ENCODE results near the gene KLHL3. TPM values are rescaled to one million over a fixed set of nuclear protein-coding genes. Genes with fewer than 3 reads are reported as not detected.

Gene KLHL3
- total and polyA plus RNA-seq, 2 donors (not counting 3 experiments of a cell fraction or from before 2014, with no cell fraction given), result 8.8 to 13.6 TPM

DNA sequence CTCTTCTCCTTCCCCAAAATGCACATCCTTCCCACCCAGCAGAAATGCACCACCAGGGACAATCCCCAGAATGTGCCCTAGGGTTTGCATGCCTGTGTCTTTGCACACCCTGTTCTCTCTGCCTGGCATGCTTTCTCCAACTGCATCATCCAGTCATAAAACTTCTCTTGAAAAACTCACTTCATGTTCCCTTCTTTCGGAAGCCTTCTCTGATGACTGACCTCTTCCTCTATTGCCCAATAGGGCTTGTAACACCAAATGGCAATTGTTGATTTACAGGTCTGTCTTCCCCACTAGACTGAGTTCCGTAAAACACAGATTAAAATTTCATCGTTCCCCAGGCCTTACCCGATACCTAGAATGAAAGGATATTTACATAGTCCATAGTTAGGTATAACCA lies 153.7 kb downstream of the KLHL3 start:
- dilution Hi-C loops (cut with MboI; ENCODE audit: extremely low pct_ligation_motif_present, low sequenced_read_pairs), result no loop called here
- CTCF ChIA-PET, result interaction anchor here (1.5 kb wide), 1 partner anchor 78 kb away, joined by 3 read pairs; no protein-coding TSS in a partner anchor

DNA sequence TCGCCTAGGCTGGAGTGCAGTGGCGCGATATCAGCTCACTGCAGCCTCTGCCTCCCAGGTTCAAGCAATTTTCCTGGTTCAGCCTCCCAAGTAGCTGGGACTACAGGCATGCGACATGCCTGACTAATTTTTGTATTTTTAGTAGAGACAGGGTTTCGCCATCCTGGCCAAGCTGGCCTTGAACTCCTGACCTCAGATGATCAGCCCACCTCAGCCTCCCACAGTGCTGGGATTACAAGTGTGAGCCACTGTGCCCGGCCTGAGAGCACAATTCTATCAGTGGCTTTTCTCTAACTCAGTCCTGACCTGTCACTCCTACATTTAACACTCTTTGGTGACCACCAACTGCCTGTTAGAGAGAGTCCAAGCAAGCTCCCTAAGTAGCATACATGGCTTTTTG lies 154.1 kb downstream of the KLHL3 start:
- ChIA-PET CTCF (interaction anchor here (1.5 kb wide), 1 partner anchor 79 kb away, joined by 3 read pairs; no protein-coding TSS in a partner anchor), POLR2A (no interaction called here)
- no peaks in the 10 kb centered on the region for H3K36me3 ChIP-seq (ENCODE audit: control insufficient read depth in 2 of 2, extremely low read depth in 1 of 2, insufficient read depth in 2 of 2, low read length in 2 of 2)
- H3K9me3 ChIP-seq (replicated peaks; ENCODE audit: control insufficient read depth, insufficient read depth, low read length), result no peaks in the 10 kb centered on the region
- dilution Hi-C loops (cut with MboI; ENCODE audit: extremely low pct_ligation_motif_present, low sequenced_read_pairs) (no loop called here), intact Hi-C loops (cut with micrococcal nuclease) (no loop called here)
- no peaks in the 10 kb centered on the region for H3K79me2 ChIP-seq (ENCODE audit: control insufficient read depth, insufficient read depth, low read length)
- H3K4me2 ChIP-seq (ENCODE audit: insufficient read depth, low read length), result no peak overlapping the region
- no peak for FAIRE-seq
- H3K4me1 ChIP-seq (ENCODE audit: control insufficient read depth, extremely low read depth, insufficient read depth, low read length), result peaks cover 4% of the 10 kb centered on the region
- no peak overlapping the region for H3K9ac ChIP-seq (replicated peaks; ENCODE audit: extremely low read depth, insufficient read depth, low read length)
- H3K27me3 ChIP-seq (ENCODE audit: control insufficient read depth in 2 of 2, insufficient read depth in 2 of 2, low read length in 2 of 2), result peaks cover 19 to 23% of the 10 kb centered on the region in 2 experiments
- no peak for DNase-seq (ENCODE audit: low read depth, low spot score)
- no peak overlapping the region for H2AFZ ChIP-seq (ENCODE audit: low read depth, low read length)
- H3K9me1 ChIP-seq (replicated peaks; ENCODE audit: control insufficient read depth, extremely low read depth, insufficient read depth, low read length), result no peaks in the 10 kb centered on the region
- no peak overlapping the region for H3K27ac ChIP-seq (ENCODE audit: insufficient read depth, low read depth, low read length)
- TF ChIP-seq POLR2AphosphoS5 (IDR thresholded peaks at IDR 0.05; ENCODE audit: insufficient read depth, low read depth, low read length) (no peak), POLR2A (IDR thresholded peaks at IDR 0.05; ENCODE audit: low read depth, low read length) (no peak), GATA2 (IDR thresholded peaks at IDR 0.05; ENCODE audit: insufficient read depth, insufficient read length, low read depth, low read length) (no peak), JUN (IDR thresholded peaks at IDR 0.05; ENCODE audit: borderline replicate concordance, insufficient read depth, insufficient read length, low read depth) (no peak), EZH2 (IDR thresholded peaks at IDR 0.05; ENCODE audit: borderline replicate concordance, low read depth, low read length, severe bottlenecking) (no peak), FOS (IDR thresholded peaks at IDR 0.05; ENCODE audit: borderline replicate concordance, insufficient read depth, low read length) (no peak), MYC (IDR thresholded peaks at IDR 0.05; ENCODE audit: low read depth, low read length) (no peak)
- TF ChIP-seq, protein P1, sequence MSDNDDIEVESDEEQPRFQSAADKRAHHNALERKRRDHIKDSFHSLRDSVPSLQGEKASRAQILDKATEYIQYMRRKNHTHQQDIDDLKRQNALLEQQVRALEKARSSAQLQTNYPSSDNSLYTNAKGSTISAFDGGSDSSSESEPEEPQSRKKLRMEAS (IDR thresholded peaks at IDR 0.05; ENCODE audit: insufficient read depth, insufficient read length), result no peak
- TF ChIP-seq, protein P2, sequence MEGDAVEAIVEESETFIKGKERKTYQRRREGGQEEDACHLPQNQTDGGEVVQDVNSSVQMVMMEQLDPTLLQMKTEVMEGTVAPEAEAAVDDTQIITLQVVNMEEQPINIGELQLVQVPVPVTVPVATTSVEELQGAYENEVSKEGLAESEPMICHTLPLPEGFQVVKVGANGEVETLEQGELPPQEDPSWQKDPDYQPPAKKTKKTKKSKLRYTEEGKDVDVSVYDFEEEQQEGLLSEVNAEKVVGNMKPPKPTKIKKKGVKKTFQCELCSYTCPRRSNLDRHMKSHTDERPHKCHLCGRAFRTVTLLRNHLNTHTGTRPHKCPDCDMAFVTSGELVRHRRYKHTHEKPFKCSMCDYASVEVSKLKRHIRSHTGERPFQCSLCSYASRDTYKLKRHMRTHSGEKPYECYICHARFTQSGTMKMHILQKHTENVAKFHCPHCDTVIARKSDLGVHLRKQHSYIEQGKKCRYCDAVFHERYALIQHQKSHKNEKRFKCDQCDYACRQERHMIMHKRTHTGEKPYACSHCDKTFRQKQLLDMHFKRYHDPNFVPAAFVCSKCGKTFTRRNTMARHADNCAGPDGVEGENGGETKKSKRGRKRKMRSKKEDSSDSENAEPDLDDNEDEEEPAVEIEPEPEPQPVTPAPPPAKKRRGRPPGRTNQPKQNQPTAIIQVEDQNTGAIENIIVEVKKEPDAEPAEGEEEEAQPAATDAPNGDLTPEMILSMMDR (IDR thresholded peaks at IDR 0.05; ENCODE audit: extremely low read depth in 1 of 2, insufficient read depth in 1 of 2, low read depth in 1 of 2, low read length in 2 of 2), result no peak
- no peaks in the 10 kb centered on the region for H4K20me1 ChIP-seq (replicated peaks; ENCODE audit: control insufficient read depth, extremely low read depth, insufficient read depth, low read length)
- no TSS peak for BruUV-seq (replicated peaks)
- H3K4me3 ChIP-seq (replicated peaks in 1 of 3; ENCODE audit: insufficient read depth in 1 of 3, low read depth in 1 of 3, low read length in 3 of 3), result no peak overlapping the region

More for the DNA sequence above, 153.7 kb downstream of the KLHL3 start:
- H4K20me1 ChIP-seq (replicated peaks; ENCODE audit: control insufficient read depth, extremely low read depth, insufficient read depth, low read length), result no peaks in the 10 kb centered on the region
- no peak for DNase-seq (ENCODE audit: low read depth, low spot score)
- intact Hi-C loops (cut with micrococcal nuclease), result no loop called here
- TF ChIP-seq POLR2AphosphoS5 (IDR thresholded peaks at IDR 0.05; ENCODE audit: insufficient read depth, low read depth, low read length), result no peak
- TF ChIP-seq FOS (IDR thresholded peaks at IDR 0.05; ENCODE audit: borderline replicate concordance, insufficient read depth, low read length), result no peak
- no peak for TF ChIP-seq GATA2 (IDR thresholded peaks at IDR 0.05; ENCODE audit: insufficient read depth, insufficient read length, low read depth, low read length)
- peaks cover 18 to 23% of the 10 kb centered on the region in 2 experiments for H3K27me3 ChIP-seq (ENCODE audit: control insufficient read depth in 2 of 2, insufficient read depth in 2 of 2, low read length in 2 of 2)
- no peak overlapping the region for H3K9ac ChIP-seq (replicated peaks; ENCODE audit: extremely low read depth, insufficient read depth, low read length)
- H3K9me1 ChIP-seq (replicated peaks; ENCODE audit: control insufficient read depth, extremely low read depth, insufficient read depth, low read length), result no peaks in the 10 kb centered on the region
- H3K79me2 ChIP-seq (ENCODE audit: control insufficient read depth, insufficient read depth, low read length), result no peaks in the 10 kb centered on the region
- peaks cover 4% of the 10 kb centered on the region for H3K4me1 ChIP-seq (ENCODE audit: control insufficient read depth, extremely low read depth, insufficient read depth, low read length)
- no peaks in the 10 kb centered on the region for H3K36me3 ChIP-seq (ENCODE audit: control insufficient read depth in 2 of 2, extremely low read depth in 1 of 2, insufficient read depth in 2 of 2, low read length in 2 of 2)
- no TSS peak for BruUV-seq (replicated peaks)
- no peaks in the 10 kb centered on the region for H3K9me3 ChIP-seq (replicated peaks; ENCODE audit: control insufficient read depth, insufficient read depth, low read length)
- no peak overlapping the region for H3K4me2 ChIP-seq (ENCODE audit: insufficient read depth, low read length)
- H2AFZ ChIP-seq (ENCODE audit: low read depth, low read length), result no peak overlapping the region
- no peak overlapping the region for H3K27ac ChIP-seq (ENCODE audit: insufficient read depth, low read depth, low read length)
- no peak overlapping the region for H3K4me3 ChIP-seq (replicated peaks in 1 of 3; ENCODE audit: insufficient read depth in 1 of 3, low read depth in 1 of 3, low read length in 3 of 3)
- FAIRE-seq, result no peak
- POLR2A ChIA-PET, result no interaction called here

Data from endothelial cell of umbilical vein (primary cell).